ENCODE data around the gene PANK1.

The PANK1 gene

GRCh38 chr10:89615824-89616223, 29.2 kb downstream of the PANK1 start:
- peak; percentile 15 for DNase-seq

- no peak for DNase-seq
Measured at GRCh38 chr10:89615112-89615511, 29.9 kb downstream of the PANK1 start.

DNA sequence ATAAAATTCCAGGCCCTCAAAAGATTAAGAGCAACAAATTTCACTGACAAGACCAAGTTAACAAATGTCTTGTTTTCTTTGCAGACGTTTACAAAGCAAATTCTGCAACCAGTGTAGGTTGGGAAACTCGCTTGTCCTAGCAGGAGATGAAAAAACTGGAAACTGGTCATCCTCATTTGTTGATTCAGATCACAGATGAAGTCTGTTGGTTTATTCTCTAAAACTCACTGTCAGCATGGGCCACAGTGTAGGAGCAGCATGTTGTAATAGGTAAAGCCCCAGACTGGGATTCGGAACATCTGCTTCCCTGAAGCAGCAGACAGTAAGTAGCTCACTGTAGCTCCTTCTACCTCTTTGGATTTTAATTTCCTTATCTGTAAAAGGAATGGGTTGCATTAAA, 31.5 kb downstream of the PANK1 start:
- no peak for DNase-seq

GRCh38 chr10:89611282-89611681, 33.8 kb downstream of the PANK1 start:
- DNase-seq: no peak

DNA sequence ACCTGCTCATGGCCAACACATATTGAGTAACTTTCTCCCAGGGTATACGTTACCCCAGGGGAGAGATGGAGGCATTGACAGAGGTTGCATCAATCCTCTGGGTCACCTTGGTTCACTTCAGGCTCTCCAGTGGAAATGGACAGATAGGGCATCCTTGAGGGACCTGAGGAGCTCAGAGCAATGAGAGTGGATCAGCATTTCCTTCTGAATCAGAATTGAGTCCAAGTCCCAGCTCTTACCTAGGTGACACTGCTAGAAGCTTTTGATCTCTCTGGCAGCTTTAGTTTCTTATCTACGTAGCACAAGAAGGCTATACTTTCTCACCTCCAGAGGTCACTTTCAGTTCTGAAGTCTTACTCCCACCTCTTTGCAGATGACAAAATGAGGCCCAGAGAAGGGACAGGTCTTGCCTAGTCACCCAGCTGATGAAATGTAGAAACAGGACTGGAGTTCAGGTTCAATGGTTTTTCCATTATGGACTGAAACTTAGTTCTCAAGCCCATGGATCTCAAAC, 35.2 kb downstream of the PANK1 start:
- DNase-seq: no peak

DNA sequence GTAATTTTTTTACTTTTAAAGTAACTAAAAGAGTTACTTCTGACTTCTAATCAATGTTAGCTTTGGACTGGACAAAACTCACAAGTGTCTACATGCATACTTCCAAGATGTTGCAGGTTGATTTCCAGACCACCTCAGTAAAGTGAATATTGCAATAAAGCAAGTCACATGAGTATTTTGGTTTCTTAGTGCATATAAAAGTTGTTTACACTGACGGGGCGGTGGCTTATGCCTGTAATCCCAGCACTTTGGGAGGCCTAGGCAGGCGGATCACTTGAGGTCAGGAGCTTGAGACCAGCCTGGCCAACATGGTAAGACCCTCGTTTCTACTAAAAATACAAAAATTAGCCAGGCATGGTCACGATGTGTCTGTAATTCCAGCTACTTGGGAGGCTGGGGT, 40.8 kb downstream of the PANK1 start:
- DNase-seq: no peak

GRCh38 chr10:89602919-89603318, 42.1 kb downstream of the PANK1 start:
- no peak for DNase-seq

- DNase-seq: no peak
Measured at GRCh38 chr10:89601728-89602361, 43.2 kb downstream of the PANK1 start.

DNA sequence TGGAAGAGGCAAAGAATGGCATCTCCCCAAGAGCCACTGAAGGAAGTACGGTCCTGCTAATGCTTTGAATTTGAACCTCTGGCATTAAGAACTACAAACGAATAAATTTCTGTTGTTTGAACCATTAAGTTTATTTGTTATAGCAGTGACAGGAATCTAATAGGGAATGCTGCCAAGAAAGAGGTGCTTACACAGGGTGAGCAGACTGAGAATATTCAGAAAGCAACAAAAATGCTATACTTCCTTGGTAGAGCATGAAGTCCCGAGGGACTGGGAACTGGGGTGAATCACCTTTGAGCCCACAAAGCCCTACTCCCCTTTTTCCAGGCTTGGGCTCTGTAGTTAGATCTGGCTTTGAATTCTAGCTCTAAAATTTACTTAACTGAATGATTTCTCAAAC, 45.0 kb downstream of the PANK1 start:
- DNase-seq: peak; percentile 7

- DNase-seq: no peak
Measured at GRCh38 chr10:89593043-89593442, 52.0 kb downstream of the PANK1 start.

- DNase-seq: no peak
Measured at GRCh38 chr10:89592539-89592938, 52.5 kb downstream of the PANK1 start.

DNA sequence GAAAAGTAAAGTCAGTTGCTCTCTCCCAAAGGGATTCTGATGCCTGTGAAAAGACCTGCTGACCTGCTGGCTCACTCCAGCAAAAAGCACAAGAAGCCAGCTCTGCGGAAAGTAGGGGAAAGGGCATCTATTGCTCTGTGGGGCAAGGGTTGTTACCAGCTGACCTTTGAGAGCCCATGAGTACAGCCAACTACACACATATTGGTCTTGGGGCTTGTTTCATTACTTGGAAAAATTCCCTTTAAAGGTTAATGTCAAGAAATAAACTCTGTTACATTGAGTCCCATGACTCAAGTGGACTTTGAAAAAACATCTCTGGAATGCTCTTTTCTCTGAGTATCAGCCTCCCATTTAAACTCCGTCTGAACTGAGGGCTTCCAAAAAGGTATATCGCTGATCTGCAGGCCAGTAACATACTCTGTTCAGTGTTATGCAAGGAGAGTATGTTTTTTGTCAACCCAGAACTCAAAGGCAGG, 53.2 kb downstream of the PANK1 start:
- peak; percentile 32 for DNase-seq

DNA sequence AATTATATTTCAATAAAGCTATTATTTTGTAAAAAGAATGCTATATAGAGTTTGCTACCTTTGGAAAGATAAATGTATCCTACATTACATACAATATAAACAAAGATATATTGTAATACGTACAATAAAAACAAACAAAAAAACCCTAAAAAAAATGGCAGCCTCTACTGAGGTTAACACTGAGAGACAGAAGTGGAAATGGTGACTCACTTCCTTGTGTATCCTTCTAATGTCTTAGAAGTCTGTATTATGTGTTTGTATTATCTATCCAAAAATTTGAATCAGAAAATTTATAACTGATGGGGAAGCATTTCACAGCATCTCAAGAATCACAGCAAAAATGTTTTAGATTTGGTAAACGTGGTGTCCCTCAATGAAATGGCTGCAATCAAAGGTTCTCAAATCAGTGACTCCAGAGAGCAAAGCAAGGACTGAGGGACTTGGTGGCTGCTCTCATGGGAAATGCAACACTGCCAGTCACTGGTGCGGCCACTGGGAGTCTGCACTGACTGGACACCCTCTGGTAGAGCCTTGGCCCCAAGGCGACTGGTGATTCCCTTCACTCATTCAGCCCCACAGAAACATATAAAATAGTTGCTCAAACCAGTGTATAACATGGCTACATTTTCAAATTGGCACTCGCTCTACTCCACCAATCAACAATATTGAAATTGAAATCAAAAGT, 53.8 kb downstream of the PANK1 start:
- peak; percentile 47 for DNase-seq

GRCh38 chr10:89590326-89590725, 54.7 kb downstream of the PANK1 start:
- DNase-seq: no peak

DNA sequence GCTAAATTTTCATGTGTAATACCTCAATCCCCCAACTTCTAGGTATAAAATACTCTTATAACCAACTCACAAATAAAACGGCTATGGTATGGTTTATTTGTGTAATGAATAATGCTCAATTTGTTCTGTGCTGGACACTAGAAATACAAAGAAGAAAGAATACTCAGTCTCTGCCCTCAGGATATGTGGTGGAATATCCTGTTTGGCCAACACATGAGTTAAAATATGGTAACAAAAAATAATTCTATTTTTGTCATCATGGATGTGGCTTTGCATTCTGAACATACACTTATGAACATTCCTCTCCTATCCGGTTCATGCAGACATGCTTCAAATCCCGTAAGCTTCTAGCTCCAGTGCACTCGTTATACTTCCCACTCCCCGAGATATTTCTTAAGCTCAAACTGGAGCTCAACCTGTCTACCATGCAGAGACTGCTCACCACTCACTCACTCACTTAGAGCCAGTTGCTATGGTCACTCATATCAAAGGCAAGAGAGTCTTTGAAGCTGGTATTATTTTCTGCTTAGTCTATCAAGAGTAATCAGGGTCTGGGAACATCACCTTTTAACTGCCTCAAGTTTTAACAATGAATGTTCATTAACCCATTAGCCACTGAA, 55.8 kb downstream of the PANK1 start:
- peak; percentile 65 for DNase-seq

DNA sequence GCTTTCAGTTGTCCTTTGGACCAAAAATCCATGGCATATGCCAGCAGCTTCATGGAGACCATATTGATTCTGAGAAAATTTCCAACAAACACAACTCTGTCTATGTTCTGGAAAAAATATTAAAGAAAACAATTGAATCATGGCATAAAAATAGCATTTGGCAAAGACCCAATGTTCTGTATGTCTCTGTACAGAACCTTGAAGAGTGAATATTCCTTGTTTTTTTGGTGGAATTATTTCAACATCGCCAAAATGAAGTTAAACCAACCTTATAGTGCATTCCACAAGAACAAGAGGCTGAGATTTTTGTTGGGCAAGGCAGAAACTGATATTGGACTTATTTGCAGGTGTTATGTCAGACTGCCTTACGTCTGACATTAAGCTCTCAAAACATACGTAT, 56.4 kb downstream of the PANK1 start:
- peak; percentile 49 for DNase-seq

GRCh38 chr10:89582022-89582421, 63.0 kb downstream of the PANK1 start:
- DNase-seq: no peak

DNA sequence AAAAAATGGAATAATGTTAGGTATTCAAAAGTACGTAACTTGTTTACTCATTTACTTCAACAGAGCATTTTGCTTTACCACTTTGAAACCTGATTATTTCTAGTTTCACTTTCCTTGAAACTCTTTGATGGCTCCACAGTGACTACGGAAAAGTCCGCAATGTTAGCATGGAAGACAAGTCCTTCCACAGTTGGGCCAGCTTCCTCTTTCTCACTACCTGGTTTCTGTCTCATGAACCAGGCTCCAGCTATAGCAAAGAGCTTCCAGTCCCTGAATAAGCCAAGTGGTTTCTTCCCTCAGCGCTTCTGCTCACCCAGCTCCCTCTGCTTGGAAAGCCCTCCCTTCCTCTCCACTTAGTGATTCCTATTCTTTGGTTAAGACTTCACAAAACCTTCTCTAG, 64.8 kb downstream of the PANK1 start:
- no peak for DNase-seq

- DNase-seq: no peak
Measured at GRCh38 chr10:89576696-89577095, 68.3 kb downstream of the PANK1 start.

GRCh38 chr10:89576022-89576421, 69.0 kb downstream of the PANK1 start:
- no peak for DNase-seq

DNA sequence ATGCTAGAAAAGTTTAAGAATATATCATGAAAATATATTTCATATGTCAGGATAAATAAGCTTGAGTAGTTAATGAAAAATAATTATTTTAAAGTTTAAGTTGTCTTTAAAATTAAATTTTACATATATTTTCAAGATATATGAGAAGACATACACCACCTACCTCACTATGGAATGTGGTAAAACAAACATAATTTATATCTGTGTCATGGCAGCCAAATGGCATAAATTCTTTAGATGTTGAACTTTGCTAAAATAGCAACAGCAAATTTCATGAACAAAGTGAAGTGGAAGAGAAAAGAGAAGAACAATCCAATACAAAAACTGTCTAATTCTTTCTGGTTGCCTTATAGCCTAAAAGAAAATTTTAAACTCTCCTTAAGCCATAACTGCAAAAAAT, 70.0 kb downstream of the PANK1 start:
- DNase-seq: peak; percentile 76

- peak; percentile 36 for DNase-seq
Measured at GRCh38 chr10:89574368-89574767, 70.7 kb downstream of the PANK1 start.

GRCh38 chr10:89567576-89568245, 77.3 kb downstream of the PANK1 start:
- no peak for DNase-seq
